ENCODE results near the gene ANKRD23.

- no peak for TF ChIP-seq CTCF (conservative IDR thresholded peaks at IDR 0.05 in 1 of 2, IDR thresholded peaks at IDR 0.05 in 1 of 2; ENCODE audit: low read depth in 1 of 2, low read length in 2 of 2)
- no peak for TF ChIP-seq EZH2 (IDR thresholded peaks at IDR 0.05; ENCODE audit: low read length, missing control alignments)
Measured at GRCh38 chr2:96823198-96823597, 20.6 kb downstream of the ANKRD23 start.
